OCI-LY1 (cell line): ENCODE data around the gene MFF.

ENCODE experiments used
- EZH2 ChIP-seq: fragments of 200-600 bp; sonication (generic), shearing (Covaris generic); IDR thresholded peaks from 2 replicates; pipeline ENCODE4 v1.8.0; 2017; ENCODE audit warnings: borderline replicate concordance, mixed run types, mild to moderate bottlenecking, antibody characterized with exemption, low read length, moderate library complexity, mixed read lengths
- TF ChIP-seq, protein P1 (sequence below): fragments of 200-600 bp; sonication (generic), shearing (Covaris generic); IDR thresholded peaks from 2 replicates; pipeline ENCODE4 v1.5.1; 2017; ENCODE audit warnings: mild to moderate bottlenecking, antibody characterized with exemption, low read length, moderate library complexity, mixed read lengths

DNA sequence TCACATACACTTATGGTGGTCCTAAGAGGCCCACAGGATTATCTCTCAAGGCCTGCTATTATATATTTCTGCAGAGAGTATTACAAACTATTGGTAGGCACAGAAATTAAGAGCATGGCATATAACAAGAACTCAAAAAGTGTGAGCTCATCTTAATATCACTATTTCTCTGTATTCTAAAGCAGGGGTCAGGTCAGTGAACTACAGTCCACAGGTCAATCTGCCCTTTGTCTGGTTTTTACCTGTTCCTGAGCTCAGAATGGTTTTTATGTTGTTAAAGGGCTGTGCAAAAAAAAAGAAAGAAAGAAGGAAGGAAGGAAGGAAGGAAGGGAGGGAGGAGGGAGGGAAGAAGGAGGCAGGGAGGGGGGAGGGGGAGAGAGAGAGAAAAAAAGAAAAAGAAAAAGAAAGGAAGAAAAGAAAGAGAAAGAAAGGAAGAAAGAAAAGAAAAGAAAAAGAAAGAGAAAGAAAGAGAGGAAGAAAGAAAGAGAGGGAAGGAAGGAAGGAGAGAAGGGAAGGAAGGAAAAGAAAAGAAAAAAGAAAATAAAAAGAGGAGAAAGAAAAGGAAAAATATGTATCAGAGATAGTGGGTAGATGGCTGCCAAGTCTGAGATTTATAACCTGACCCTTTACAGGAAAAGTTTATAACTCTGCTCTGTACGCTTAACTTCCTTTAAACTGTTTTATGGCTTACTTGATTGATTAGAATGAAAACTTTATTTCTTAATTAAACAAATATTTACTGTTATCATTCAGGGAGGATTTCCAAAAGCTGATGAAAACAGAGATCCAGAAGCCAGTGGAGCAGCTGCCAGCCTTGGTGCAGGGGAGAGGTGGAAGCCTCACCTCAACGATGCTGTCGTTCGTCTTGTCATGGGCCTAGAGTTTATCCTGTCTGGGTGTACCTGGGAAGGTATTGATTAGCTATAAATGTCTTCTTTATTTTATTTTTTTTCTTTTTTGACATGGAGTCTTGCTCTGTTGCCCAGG lies 73.9 kb downstream of the MFF start:
- TF ChIP-seq, protein P1, sequence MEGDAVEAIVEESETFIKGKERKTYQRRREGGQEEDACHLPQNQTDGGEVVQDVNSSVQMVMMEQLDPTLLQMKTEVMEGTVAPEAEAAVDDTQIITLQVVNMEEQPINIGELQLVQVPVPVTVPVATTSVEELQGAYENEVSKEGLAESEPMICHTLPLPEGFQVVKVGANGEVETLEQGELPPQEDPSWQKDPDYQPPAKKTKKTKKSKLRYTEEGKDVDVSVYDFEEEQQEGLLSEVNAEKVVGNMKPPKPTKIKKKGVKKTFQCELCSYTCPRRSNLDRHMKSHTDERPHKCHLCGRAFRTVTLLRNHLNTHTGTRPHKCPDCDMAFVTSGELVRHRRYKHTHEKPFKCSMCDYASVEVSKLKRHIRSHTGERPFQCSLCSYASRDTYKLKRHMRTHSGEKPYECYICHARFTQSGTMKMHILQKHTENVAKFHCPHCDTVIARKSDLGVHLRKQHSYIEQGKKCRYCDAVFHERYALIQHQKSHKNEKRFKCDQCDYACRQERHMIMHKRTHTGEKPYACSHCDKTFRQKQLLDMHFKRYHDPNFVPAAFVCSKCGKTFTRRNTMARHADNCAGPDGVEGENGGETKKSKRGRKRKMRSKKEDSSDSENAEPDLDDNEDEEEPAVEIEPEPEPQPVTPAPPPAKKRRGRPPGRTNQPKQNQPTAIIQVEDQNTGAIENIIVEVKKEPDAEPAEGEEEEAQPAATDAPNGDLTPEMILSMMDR = no peak
- TF ChIP-seq EZH2 = no peak
